NCI-H524 (cell line): Measurements from ENCODE around the gene SNX32.
A peak's percentile ranks its signal among the peaks of the same experiment; 100 is the strongest.

Experiments used
- DNase-seq, 2 experiments: peaks; one replicate each; lab custom pipeline; 2025; lab: John Stamatoyannopoulos, UW

SNX32 gene

GRCh38 chr11:65856689-65857499 lies 23.1 kb downstream of the SNX32 start:
- DNase-seq = peak; percentile 52

DNA sequence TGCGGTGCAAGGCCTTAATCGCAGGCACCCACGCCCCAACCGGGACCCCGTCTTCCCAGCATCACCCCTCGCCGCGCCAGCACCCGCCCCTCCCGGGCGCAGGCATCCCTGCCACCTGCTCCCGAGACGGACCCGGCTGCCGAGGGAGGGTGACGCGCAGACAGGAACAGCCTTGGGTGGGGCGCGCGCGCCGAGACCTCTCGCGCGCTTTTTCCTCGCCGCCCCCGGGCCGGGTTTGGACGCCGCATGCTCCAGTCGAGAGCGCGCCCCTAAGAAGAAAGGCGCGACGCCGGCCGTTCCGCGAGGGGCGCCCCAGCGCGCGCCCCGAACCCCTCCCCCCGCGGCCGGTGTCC lies 23.7 kb downstream of the SNX32 start:
- DNase-seq = no peak

- peak; percentile 82 to 96 for DNase-seq
Measured at GRCh38 chr11:65857853-65858680, 24.3 kb downstream of the SNX32 start, which contains the start of gene CFL1. Gene CFL1, minus strand, starts transcription at chr11:65858180. Its CDS starts 81 bp downstream, at chr11:65858099.

- no peak for DNase-seq
Measured at GRCh38 chr11:65858681-65859087, 24.9 kb downstream of the SNX32 start.

GRCh38 chr11:65859095-65859811 lies 25.5 kb downstream of the SNX32 start:
- peak; percentile 98 for DNase-seq

DNA sequence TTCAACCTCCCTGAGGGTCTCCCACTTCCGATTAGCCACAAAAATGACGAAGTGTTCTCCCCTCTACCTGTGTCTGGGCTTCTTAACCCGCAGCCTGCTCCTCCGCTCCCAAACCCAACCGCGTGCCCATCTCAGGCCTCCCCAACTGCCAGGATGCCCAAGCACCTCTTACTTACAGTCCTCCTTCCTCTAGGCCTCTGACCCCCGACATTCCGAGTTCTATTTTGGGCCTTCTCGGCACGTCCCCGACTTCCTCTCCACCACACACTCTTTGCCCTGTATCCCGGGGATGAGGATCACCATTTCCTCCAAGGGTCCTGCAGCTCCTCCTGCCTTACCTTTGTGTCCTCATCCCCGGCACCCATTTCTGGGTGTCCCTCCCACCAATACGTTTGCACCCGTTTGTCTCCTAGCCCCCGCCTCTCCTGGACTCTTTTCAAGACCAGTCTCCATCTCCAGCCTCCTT lies 26.1 kb downstream of the SNX32 start:
- no peak for DNase-seq

GRCh38 chr11:65860278-65861164 lies 26.8 kb downstream of the SNX32 start, which contains the start of gene MUS81:
Gene MUS81, plus strand, starts transcription at chr11:65860433. Its CDS starts 321 bp downstream, at chr11:65860754.
- DNase-seq = peak; percentile 94 to 95

- DNase-seq = no peak
Measured at GRCh38 chr11:65861165-65861505, 27.4 kb downstream of the SNX32 start.

DNA sequence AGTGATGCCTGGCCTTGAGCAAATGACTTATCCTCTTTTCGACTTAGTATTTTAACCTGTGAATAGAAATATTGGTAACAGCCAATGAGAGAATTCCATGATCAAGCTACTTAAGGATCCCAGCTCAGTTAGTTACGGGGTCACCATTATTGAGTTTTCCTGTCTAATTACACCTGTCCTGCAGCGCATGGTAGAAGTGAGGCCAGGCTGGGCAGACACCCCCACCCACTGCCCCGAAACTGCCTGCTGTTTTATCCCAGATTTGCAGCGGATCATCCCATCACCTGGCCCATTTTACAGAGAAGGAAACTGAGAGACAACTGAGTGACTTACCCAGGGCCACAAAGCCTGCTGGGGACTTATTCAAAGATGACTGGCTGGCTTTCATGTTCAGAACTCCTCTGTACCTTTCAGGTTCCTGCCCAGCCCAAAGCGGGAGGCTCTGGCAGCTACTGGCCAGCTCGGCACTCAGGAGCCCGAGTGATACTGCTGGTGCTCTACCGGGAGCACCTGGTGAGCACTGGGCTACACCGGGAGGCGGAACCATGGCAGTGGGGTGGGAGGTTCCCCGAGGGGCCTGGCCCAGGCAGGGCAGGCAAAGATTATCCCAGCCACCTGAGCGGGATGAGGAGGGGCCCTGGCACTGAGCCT lies 27.9 kb downstream of the SNX32 start:
- no peak for DNase-seq

GRCh38 chr11:65862191-65862735 lies 28.5 kb downstream of the SNX32 start:
- DNase-seq = no peak

DNA sequence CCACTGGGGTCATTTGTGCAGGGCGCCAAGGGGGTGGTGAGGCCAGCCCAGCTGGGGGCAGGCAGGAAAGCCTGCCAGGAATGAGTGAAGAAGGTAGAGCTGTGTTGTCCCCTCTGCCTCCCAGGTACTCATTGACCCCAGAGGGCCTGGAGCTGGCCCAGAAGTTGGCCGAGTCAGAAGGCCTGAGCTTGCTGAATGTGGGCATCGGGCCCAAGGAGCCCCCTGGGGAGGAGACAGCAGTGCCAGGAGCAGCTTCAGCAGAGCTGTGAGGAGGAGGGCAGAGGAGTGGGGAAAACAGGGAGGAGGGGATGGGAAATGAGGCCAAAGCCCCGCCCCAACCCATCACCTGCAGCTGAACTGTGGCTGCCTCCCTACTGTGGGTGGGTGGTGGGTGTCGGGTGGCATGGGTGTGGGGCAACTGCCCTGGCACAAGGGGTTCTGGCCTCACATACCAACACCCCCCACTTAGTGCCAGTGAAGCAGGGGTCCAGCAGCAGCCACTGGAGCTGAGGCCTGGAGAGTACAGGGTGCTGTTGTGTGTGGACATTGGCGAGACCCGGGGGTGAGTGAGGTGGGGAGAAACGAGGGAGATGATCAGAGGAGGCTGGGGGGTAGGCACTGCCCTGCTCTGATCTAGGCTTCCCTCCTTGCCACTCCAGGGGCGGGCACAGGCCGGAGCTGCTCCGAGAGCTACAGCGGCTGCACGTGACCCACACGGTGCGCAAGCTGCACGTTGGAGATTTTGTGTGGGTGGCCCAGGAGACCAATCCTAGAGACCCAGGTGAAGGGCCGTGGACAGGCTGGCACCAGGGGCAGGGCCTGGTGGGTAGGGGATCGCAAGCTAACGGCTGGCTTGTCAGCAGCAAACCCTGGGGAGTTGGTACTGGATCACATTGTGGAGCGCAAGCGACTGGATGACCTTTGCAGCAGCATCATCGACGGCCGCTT lies 29.5 kb downstream of the SNX32 start:
- DNase-seq = no peak

- DNase-seq = no peak
Measured at GRCh38 chr11:65863889-65864705, 30.3 kb downstream of the SNX32 start.

DNA sequence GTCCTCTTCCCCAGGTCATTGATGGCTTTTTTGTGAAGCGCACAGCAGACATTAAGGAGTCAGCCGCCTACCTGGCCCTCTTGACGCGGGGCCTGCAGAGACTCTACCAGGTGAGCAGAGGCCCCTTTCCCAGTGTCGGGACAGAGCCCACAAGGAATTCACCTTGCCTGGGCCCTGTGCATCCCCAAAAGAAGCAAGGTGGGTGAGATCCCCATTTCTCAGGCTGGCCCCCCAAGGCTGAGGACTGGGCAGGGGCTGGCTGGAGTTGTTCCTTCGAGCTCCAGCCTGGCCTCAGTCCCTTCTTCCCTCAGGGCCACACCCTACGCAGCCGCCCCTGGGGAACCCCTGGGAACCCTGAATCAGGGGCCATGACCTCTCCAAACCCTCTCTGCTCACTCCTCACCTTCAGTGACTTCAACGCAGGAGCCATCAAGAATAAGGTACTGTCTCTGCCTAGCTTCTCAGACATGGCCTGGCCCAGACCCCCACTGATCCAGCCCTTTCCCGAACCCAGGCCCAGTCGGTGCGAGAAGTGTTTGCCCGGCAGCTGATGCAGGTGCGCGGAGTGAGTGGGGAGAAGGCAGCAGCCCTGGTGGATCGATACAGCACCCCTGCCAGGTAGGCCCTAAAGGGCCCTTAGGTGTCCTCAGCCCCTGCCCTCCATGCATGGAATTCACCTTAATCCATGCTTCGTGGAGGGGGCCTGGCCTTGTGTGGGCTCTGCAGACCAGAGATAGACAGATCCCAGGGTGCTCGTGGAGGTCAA lies 31.1 kb downstream of the SNX32 start:
- DNase-seq = no peak

DNA sequence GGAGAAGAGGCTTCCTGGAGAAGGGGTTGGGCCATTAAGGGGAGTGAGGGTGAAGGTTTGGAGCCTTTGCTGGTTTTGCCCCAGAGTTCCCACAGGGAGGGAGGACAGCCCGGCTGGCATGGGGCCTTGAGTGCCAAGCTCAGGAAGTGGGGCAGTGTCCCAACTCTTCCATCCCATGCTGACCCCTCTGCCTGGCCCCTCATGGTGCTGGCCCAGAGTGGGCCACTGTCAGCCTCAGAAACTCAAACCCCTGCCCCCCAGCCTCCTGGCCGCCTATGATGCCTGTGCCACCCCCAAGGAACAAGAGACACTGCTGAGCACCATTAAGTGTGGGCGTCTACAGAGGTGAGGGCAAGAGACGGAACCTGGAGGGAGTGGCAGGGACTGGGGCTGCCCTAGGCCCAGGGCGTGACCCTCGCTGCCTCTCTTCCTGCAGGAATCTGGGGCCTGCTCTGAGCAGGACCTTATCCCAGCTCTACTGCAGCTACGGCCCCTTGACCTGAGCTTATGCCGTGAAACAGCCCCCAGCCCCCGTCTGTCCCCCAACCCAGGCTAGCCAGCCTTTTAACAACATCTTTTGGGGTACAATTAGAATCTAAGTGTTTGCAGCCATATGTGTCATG lies 31.9 kb downstream of the SNX32 start:
- no peak for DNase-seq

DNA sequence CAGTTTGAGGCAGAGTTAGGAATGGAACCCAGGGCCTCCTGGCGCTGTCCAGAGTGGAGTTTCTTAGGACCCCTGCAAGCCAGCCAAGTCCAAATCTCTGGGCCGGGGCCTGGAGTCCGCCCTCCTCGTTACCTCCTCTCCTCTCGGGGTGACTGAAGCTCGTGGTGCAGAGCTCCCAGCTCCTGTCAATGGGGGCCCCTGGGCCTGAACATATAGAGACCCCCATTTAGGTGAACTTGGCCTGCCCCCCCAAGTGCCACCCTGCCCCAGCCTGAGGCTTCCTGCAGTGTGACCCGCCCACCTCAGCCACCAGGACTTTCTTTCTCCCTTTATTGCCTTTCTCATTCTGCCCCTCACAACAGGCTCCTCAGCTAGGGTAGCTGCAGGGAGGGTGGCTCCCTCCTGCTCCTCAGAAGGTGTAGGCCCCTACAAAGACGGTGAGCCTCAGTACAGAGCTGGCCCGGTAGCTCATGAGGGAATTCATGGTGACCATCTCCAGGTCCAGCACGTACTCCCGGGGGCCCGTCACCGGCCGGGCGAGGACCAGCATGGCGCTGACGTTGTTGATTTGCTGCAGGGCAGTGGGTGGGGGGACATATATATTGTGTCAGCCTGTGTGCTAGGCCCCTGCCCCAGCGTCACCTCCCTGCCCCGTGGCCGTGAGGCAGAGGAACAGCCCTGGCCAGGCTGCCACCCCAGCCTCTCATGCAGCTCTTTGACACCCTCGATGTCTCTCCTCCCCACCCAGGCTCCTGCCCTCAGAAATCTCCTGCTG lies 32.9 kb downstream of the SNX32 start:
- DNase-seq = no peak

DNA sequence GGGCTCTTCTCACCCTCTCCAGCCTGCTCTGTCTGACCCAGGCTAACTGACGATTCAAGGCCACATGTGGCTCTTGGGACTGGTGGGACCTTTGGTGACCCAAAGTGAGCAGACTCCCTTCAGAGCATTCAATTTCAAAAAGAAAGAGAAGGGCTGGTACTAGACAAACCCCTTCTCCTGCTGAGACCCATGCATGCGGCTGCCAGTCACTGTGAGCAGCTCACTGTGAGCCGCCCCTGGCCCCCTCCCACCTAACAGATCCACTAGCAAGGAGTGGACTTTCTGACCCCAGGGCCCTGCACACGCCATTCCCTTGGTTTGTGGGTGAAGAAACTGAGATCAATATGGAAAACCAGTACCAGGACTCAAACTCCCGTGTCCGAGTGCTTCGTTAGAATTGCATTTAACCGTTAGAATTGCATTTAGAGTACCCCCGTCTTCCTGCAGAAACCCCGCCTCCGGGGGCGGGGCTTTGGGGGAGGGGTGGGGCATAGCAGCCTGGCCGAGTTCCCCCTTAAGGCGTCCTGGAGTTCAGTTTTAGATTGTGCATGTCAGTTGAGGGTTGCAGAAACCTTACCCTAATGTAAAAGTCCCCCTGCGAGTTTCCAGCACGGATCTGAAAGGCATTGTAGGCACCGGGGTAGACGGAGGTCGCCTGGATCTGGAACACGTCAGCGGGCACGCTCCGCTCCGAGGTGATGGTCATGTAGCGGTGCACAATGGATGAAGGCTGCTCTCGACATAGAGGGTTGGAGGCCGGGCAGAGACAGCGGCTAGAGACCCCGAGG lies 33.7 kb downstream of the SNX32 start:
- no peak for DNase-seq
